ENCODE results near the gene CNTN6. TPM values are rescaled to one million over a fixed set of nuclear protein-coding genes. Genes with fewer than 3 reads are reported as not detected.

Gene CNTN6
- total RNA-seq, 1 experiment from 2014 or later: not detected

- H3K4me1 ChIP-seq (ENCODE audit: insufficient read depth, low read length): no peaks in the 10 kb centered on the region
- H4K91ac ChIP-seq (ENCODE audit: insufficient read length, low read depth, low read length): no peak overlapping the region
- no peak overlapping the region for H3K4ac ChIP-seq (ENCODE audit: low read depth, low read length)
- no peaks in the 10 kb centered on the region for H3K79me1 ChIP-seq (ENCODE audit: insufficient read depth, low read depth, low read length, poor library complexity, severe bottlenecking)
- H3K23me2 ChIP-seq (ENCODE audit: insufficient read length, low read depth, low read length, poor library complexity, severe bottlenecking): no peaks in the 10 kb centered on the region
- H3K9ac ChIP-seq (ENCODE audit: extremely low read depth, insufficient read length, low read length): no peak overlapping the region
- no peak overlapping the region for H3K23ac ChIP-seq (ENCODE audit: insufficient read length, low read depth, low read length)
- DNase-seq: no peak
- Mint-ChIP-seq H3K27ac (no peak overlapping the region), H3K27me3 (ENCODE audit: low read depth) (no peaks in the 10 kb centered on the region; the same call in 1 of the 2 replicates), H3K9me3 (no peaks in the 10 kb centered on the region), H3K4me1 (no peaks in the 10 kb centered on the region), H3K4me3 (no peak overlapping the region), H3K36me3 (ENCODE audit: insufficient read depth in 1 of 3, low read depth in 3 of 3) (no peaks in the 10 kb centered on the region)
- no peak overlapping the region for H2BK120ac ChIP-seq (ENCODE audit: low read depth, low read length, poor library complexity, severe bottlenecking)
- no peak overlapping the region for H3K18ac ChIP-seq (ENCODE audit: insufficient read length, low read depth, low read length)
- no peak overlapping the region for H3T11ph ChIP-seq (ENCODE audit: low read length)
- H4K20me1 ChIP-seq (ENCODE audit: control insufficient read depth, insufficient read depth, insufficient read length): no peaks in the 10 kb centered on the region
- no peak overlapping the region for H2BK5ac ChIP-seq (ENCODE audit: insufficient read length, low read length)
- no CpG with 5 or more reads among the region's 2 CpGs for WGBS (ENCODE audit: extremely low coverage, insufficient read length, low lambda C conversion rate)
- no peaks in the 10 kb centered on the region for H3K9me3 ChIP-seq (ENCODE audit: control insufficient read depth, low read depth, low read length)
- H4K8ac ChIP-seq (replicated peaks; ENCODE audit: insufficient read length, low read depth, low read length): no peak overlapping the region
- H3K4me2 ChIP-seq (ENCODE audit: insufficient read depth, insufficient read length, low read length): no peak overlapping the region
- no peak overlapping the region for H2BK15ac ChIP-seq (ENCODE audit: low read depth, low read length)
- TF ChIP-seq CTCF (conservative IDR thresholded peaks at IDR 0.05): no peak
- no peak overlapping the region for H2BK20ac ChIP-seq (ENCODE audit: low read depth, low read length, poor library complexity, severe bottlenecking)
- no peak overlapping the region for H3K14ac ChIP-seq (ENCODE audit: insufficient read depth, low read length)
- no peaks in the 10 kb centered on the region for H3K79me2 ChIP-seq (ENCODE audit: insufficient read depth, low read length)
- no peak overlapping the region for H3K27ac ChIP-seq (ENCODE audit: insufficient read length, low read depth, low read length)
- no peak overlapping the region for H2AK5ac ChIP-seq (ENCODE audit: insufficient read length, low read length)
- no peak overlapping the region for H2BK12ac ChIP-seq (ENCODE audit: insufficient read length, low read depth, low read length)
- no peak overlapping the region for H2AFZ ChIP-seq (ENCODE audit: low read length)
- no peak overlapping the region for H4K5ac ChIP-seq (ENCODE audit: insufficient read length, low read depth, low read length)
- no peak overlapping the region for H3K56ac ChIP-seq (ENCODE audit: insufficient read length, low read depth, low read length)
- no peaks in the 10 kb centered on the region for H3K27me3 ChIP-seq (ENCODE audit: insufficient read depth, low read length)
These were observed 71.3 kb downstream of the CNTN6 start for GRCh38 chr3:1164101-1164500.
